ENCODE measurements around the gene XPO5. TPM values are rescaled to one million over a fixed set of nuclear protein-coding genes. Genes with fewer than 3 reads are reported as not detected.

The XPO5 gene
- polyA plus RNA-seq, 2 donors = 10.1 to 14.3 TPM

GRCh38 chr6:43522547-43523261, 53.1 kb downstream of the XPO5 start:
- Histone ChIP-seq H3K27ac (ENCODE audit: low read depth in 2 of 2, low read length in 1 of 2) (no peak overlapping the region), H3K36me3 (ENCODE audit: control insufficient read depth in 2 of 2, insufficient read depth in 2 of 2, low read length in 1 of 2) (peaks cover 29 to 55% of the 10 kb centered on the region in 2 donors), H3K27me3 (ENCODE audit: control insufficient read depth in 1 of 2, insufficient read depth in 2 of 2, low read length in 2 of 2) (no peaks in the 10 kb centered on the region), H3K9me3 (ENCODE audit: control insufficient read depth in 2 of 2, insufficient read depth in 1 of 2, low read depth in 1 of 2, low read length in 1 of 2) (no peaks in the 10 kb centered on the region), H3K4me1 (ENCODE audit: control insufficient read depth in 2 of 2, insufficient read depth in 2 of 2, low read length in 1 of 2) (no peaks in the 10 kb centered on the region), H3K4me3 (ENCODE audit: low read depth in 1 of 2, low read length in 2 of 2) (no peak overlapping the region)
- 90 to 91% methylated on average over 8 of the region's 8 CpGs for WGBS, 2 donors

- Histone ChIP-seq H3K36me3 (ENCODE audit: control insufficient read depth in 2 of 2, insufficient read depth in 2 of 2, low read length in 1 of 2) (peaks cover 29 to 49% of the 10 kb centered on the region in 2 donors), H3K4me1 (ENCODE audit: control insufficient read depth in 2 of 2, insufficient read depth in 2 of 2, low read length in 1 of 2) (no peaks in the 10 kb centered on the region), H3K27ac (ENCODE audit: low read depth in 2 of 2, low read length in 1 of 2) (no peak overlapping the region), H3K9me3 (ENCODE audit: control insufficient read depth in 2 of 2, insufficient read depth in 1 of 2, low read depth in 1 of 2, low read length in 1 of 2) (no peaks in the 10 kb centered on the region), H3K27me3 (ENCODE audit: control insufficient read depth in 1 of 2, insufficient read depth in 2 of 2, low read length in 2 of 2) (no peaks in the 10 kb centered on the region), H3K4me3 (ENCODE audit: low read depth in 1 of 2, low read length in 2 of 2) (no peak overlapping the region)
- WGBS, 2 donors = 60 to 76% methylated on average over 2 of the region's 2 CpGs
Observed at GRCh38 chr6:43521836-43522235, 54.0 kb downstream of the XPO5 start.

- Histone ChIP-seq H3K9me3 (ENCODE audit: control insufficient read depth in 2 of 2, insufficient read depth in 1 of 2, low read depth in 1 of 2, low read length in 1 of 2) (no peaks in the 10 kb centered on the region), H3K4me1 (ENCODE audit: control insufficient read depth in 2 of 2, insufficient read depth in 2 of 2, low read length in 1 of 2) (peaks cover 3 to 8% of the 10 kb centered on the region in 2 donors), H3K27ac (ENCODE audit: low read depth in 2 of 2, low read length in 1 of 2) (no peak overlapping the region), H3K36me3 (ENCODE audit: control insufficient read depth in 2 of 2, insufficient read depth in 2 of 2, low read length in 1 of 2) (peaks cover 18 to 42% of the 10 kb centered on the region in 2 donors), H3K27me3 (ENCODE audit: control insufficient read depth in 1 of 2, insufficient read depth in 2 of 2, low read length in 2 of 2) (no peaks in the 10 kb centered on the region), H3K4me3 (ENCODE audit: low read depth in 1 of 2, low read length in 2 of 2) (no peak overlapping the region)
- 90 to 92% methylated on average over 8 of the region's 8 CpGs for WGBS, 2 donors
Observed at GRCh38 chr6:43520097-43520496, 55.7 kb downstream of the XPO5 start.

- Histone ChIP-seq H3K9me3 (ENCODE audit: control insufficient read depth in 2 of 2, insufficient read depth in 1 of 2, low read depth in 1 of 2, low read length in 1 of 2) (no peaks in the 10 kb centered on the region), H3K36me3 (ENCODE audit: control insufficient read depth in 2 of 2, insufficient read depth in 2 of 2, low read length in 1 of 2) (peaks cover 11 to 41% of the 10 kb centered on the region in 2 donors), H3K27me3 (ENCODE audit: control insufficient read depth in 1 of 2, insufficient read depth in 2 of 2, low read length in 2 of 2) (no peaks in the 10 kb centered on the region), H3K27ac (ENCODE audit: low read depth in 2 of 2, low read length in 1 of 2) (no peak overlapping the region), H3K4me3 (ENCODE audit: low read depth in 1 of 2, low read length in 2 of 2) (peak overlapping the region; percentile 82 to 85), H3K4me1 (ENCODE audit: control insufficient read depth in 2 of 2, insufficient read depth in 2 of 2, low read length in 1 of 2) (peaks cover 3 to 8% of the 10 kb centered on the region in 2 donors)
- WGBS, 2 donors = 3% methylated on average over 10 of the region's 10 CpGs
Observed at GRCh38 chr6:43517505-43518357, 58.1 kb downstream of the XPO5 start.

- H3K36me3 ChIP-seq (ENCODE audit: control insufficient read depth in 2 of 2, insufficient read depth in 2 of 2, low read length in 1 of 2) = peaks cover 7 to 43% of the 10 kb centered on the region in 2 donors
- no peaks in the 10 kb centered on the region for H3K27me3 ChIP-seq (ENCODE audit: control insufficient read depth in 1 of 2, insufficient read depth in 2 of 2, low read length in 2 of 2)
- 0% methylated on average over 57 of the region's 57 CpGs for WGBS, 2 donors
- peaks cover 3 to 8% of the 10 kb centered on the region in 2 donors for H3K4me1 ChIP-seq (ENCODE audit: control insufficient read depth in 2 of 2, insufficient read depth in 2 of 2, low read length in 1 of 2)
- H3K9me3 ChIP-seq (ENCODE audit: control insufficient read depth in 2 of 2, insufficient read depth in 1 of 2, low read depth in 1 of 2, low read length in 1 of 2) = no peaks in the 10 kb centered on the region
- H3K4me3 ChIP-seq (ENCODE audit: low read depth in 1 of 2, low read length in 2 of 2) = peak within 1 kb of the TSS; percentile 82 to 85
- peak within 1 kb of the TSS; percentile 82 to 86 for H3K27ac ChIP-seq (ENCODE audit: low read depth in 2 of 2, low read length in 1 of 2)
Observed at GRCh38 chr6:43516697-43517504, 58.9 kb downstream of the XPO5 start, which contains the start of the genes POLR1C and YIPF3. Gene POLR1C, plus strand, starts transcription at chr6:43517089. Its CDS starts 21 bp downstream, at chr6:43517110. Gene YIPF3, minus strand, starts transcription at chr6:43516926. Its CDS starts 119 bp downstream, at chr6:43516807.

GRCh38 chr6:43516367-43516696, 59.5 kb downstream of the XPO5 start:
- Histone ChIP-seq H3K27ac (ENCODE audit: low read depth in 2 of 2, low read length in 1 of 2) (peak overlapping the region; percentile 82 to 86), H3K4me1 (ENCODE audit: control insufficient read depth in 2 of 2, insufficient read depth in 2 of 2, low read length in 1 of 2) (peaks cover 3 to 8% of the 10 kb centered on the region in 2 donors), H3K27me3 (ENCODE audit: control insufficient read depth in 1 of 2, insufficient read depth in 2 of 2, low read length in 2 of 2) (no peaks in the 10 kb centered on the region), H3K9me3 (ENCODE audit: control insufficient read depth in 2 of 2, insufficient read depth in 1 of 2, low read depth in 1 of 2, low read length in 1 of 2) (no peaks in the 10 kb centered on the region), H3K36me3 (ENCODE audit: control insufficient read depth in 2 of 2, insufficient read depth in 2 of 2, low read length in 1 of 2) (peaks cover 7 to 42% of the 10 kb centered on the region in 2 donors), H3K4me3 (ENCODE audit: low read depth in 1 of 2, low read length in 2 of 2) (peak overlapping the region; percentile 82 to 85)
- 0 to 1% methylated on average over 10 of the region's 10 CpGs for WGBS, 2 donors

- H3K27me3 ChIP-seq (ENCODE audit: control insufficient read depth in 1 of 2, insufficient read depth in 2 of 2, low read length in 2 of 2) = no peaks in the 10 kb centered on the region
- peak overlapping the region in 1 of 2 donors; percentile 86 for H3K27ac ChIP-seq (ENCODE audit: low read depth in 2 of 2, low read length in 1 of 2)
- 60 to 61% methylated on average over 9 of the region's 9 CpGs for WGBS, 2 donors
- H3K9me3 ChIP-seq (ENCODE audit: control insufficient read depth in 2 of 2, insufficient read depth in 1 of 2, low read depth in 1 of 2, low read length in 1 of 2) = no peaks in the 10 kb centered on the region
- H3K36me3 ChIP-seq (ENCODE audit: control insufficient read depth in 2 of 2, insufficient read depth in 2 of 2, low read length in 1 of 2) = peaks cover 7 to 37% of the 10 kb centered on the region in 2 donors
- peaks cover 3 to 10% of the 10 kb centered on the region in 2 donors for H3K4me1 ChIP-seq (ENCODE audit: control insufficient read depth in 2 of 2, insufficient read depth in 2 of 2, low read length in 1 of 2)
- H3K4me3 ChIP-seq (ENCODE audit: low read depth in 1 of 2, low read length in 2 of 2) = peak overlapping the region; percentile 82 to 85
Observed at GRCh38 chr6:43515808-43516207, 60.0 kb downstream of the XPO5 start.

- H3K9me3 ChIP-seq (ENCODE audit: control insufficient read depth in 2 of 2, insufficient read depth in 1 of 2, low read depth in 1 of 2, low read length in 1 of 2) = no peaks in the 10 kb centered on the region
- 86 to 89% methylated on average over 11 of the region's 11 CpGs for WGBS, 2 donors
- peaks cover 7 to 28% of the 10 kb centered on the region in 2 donors for H3K36me3 ChIP-seq (ENCODE audit: control insufficient read depth in 2 of 2, insufficient read depth in 2 of 2, low read length in 1 of 2)
- H3K27me3 ChIP-seq (ENCODE audit: control insufficient read depth in 1 of 2, insufficient read depth in 2 of 2, low read length in 2 of 2) = no peaks in the 10 kb centered on the region
- H3K27ac ChIP-seq (ENCODE audit: low read depth in 2 of 2, low read length in 1 of 2) = no peak overlapping the region
- H3K4me1 ChIP-seq (ENCODE audit: control insufficient read depth in 2 of 2, insufficient read depth in 2 of 2, low read length in 1 of 2) = peaks cover 3 to 21% of the 10 kb centered on the region in 2 donors
- H3K4me3 ChIP-seq (ENCODE audit: low read depth in 1 of 2, low read length in 2 of 2) = no peak overlapping the region
Observed at GRCh38 chr6:43511824-43512415, 63.9 kb downstream of the XPO5 start.

GRCh38 chr6:43510827-43511163, 65.0 kb downstream of the XPO5 start:
- 53 to 59% methylated on average over 10 of the region's 10 CpGs for WGBS, 2 donors
- H3K4me1 ChIP-seq (ENCODE audit: control insufficient read depth in 2 of 2, insufficient read depth in 2 of 2, low read length in 1 of 2) = peaks cover under 1 to 20% of the 10 kb centered on the region in 2 donors

More at GRCh38 chr6:43510827-43511163, 65.0 kb downstream of the XPO5 start:
- H3K9me3 ChIP-seq (ENCODE audit: control insufficient read depth in 2 of 2, insufficient read depth in 1 of 2, low read depth in 1 of 2, low read length in 1 of 2) = no peaks in the 10 kb centered on the region
- peak overlapping the region; percentile 51 to 71 for H3K4me3 ChIP-seq (ENCODE audit: low read depth in 1 of 2, low read length in 2 of 2)
- no peaks in the 10 kb centered on the region for H3K27me3 ChIP-seq (ENCODE audit: control insufficient read depth in 1 of 2, insufficient read depth in 2 of 2, low read length in 2 of 2)
- H3K27ac ChIP-seq (ENCODE audit: low read depth in 2 of 2, low read length in 1 of 2) = peak overlapping the region in 1 of 2 donors; percentile 85
- peaks cover 7 to 28% of the 10 kb centered on the region in 2 donors for H3K36me3 ChIP-seq (ENCODE audit: control insufficient read depth in 2 of 2, insufficient read depth in 2 of 2, low read length in 1 of 2)
